Naive thymus-derived CD4-positive, alpha-beta T cell (primary cell): ENCODE results near the gene DHX9. TPM values are rescaled to one million over a fixed set of nuclear protein-coding genes. Genes with fewer than 3 reads are reported as not detected.

Experiments used
- ATAC-seq: fragments of 150-1000 bp; cut with Tn5 transposase; 2 replicates; pipeline ENCODE4 v1.10.0; 2021; ENCODE audit warnings: mild to moderate bottlenecking, moderate library complexity
- CTCF ChIA-PET: fragments of 350-600 bp; sonication (Branson Sonifier 250); formaldehyde crosslinking; loops from one replicate; lab custom pipeline; 2021; ENCODE audit warnings: antibody characterized with exemption; lab: Charles Lee
- POLR2A ChIA-PET: fragments of 350-600 bp; sonication (Branson Sonifier 250); formaldehyde crosslinking; loops from one replicate; lab custom pipeline; 2021; ENCODE audit warnings: antibody characterized with exemption, inconsistent platforms; lab: Charles Lee
- DNase-seq, 9 donors: peaks; one replicate each; pipeline versions ENCODE4 v3.0.0 to v3.0.0-alpha.2; 2020 to 2022; ENCODE audit warnings: mixed read lengths in 1 of 9
- H3K27ac ChIP-seq: one replicate; pipeline ENCODE4 v1.7.0; 2013; ENCODE audit warnings: mild to moderate bottlenecking, low read depth, low read length, moderate library complexity
- H3K27me3 ChIP-seq, 2 donors: one replicate each; pipeline ENCODE4 v1.7.0; 2013; ENCODE audit warnings: low read length in 2 of 2, mild to moderate bottlenecking in 2 of 2, moderate library complexity in 2 of 2; ENCODE audit not compliant: control insufficient read depth in 2 of 2, insufficient read depth in 2 of 2
- H3K36me3 ChIP-seq, 3 experiments: 1 replicate in 2 of 3; 2 replicates in 1 of 3; pipeline ENCODE4 v1.7.0; 2013; ENCODE audit warnings: low read length in 3 of 3, mild to moderate bottlenecking in 3 of 3, moderate library complexity in 1 of 3; ENCODE audit not compliant: insufficient read depth in 3 of 3, control insufficient read depth in 2 of 3
- H3K4me1 ChIP-seq, 2 donors: one replicate each; pipeline ENCODE4 v1.7.0; 2013; ENCODE audit warnings: low read length in 2 of 2, mild to moderate bottlenecking in 2 of 2, moderate library complexity in 1 of 2; ENCODE audit not compliant: control insufficient read depth in 2 of 2, insufficient read depth in 2 of 2
- H3K4me3 ChIP-seq: 2 replicates; pipeline ENCODE4 v1.7.0; 2013; ENCODE audit warnings: mild to moderate bottlenecking, low read length
- H3K9me3 ChIP-seq, 3 experiments: 1 replicate in 2 of 3; 2 replicates in 1 of 3; pipeline ENCODE4 v1.7.0; 2013; ENCODE audit warnings: low read length in 3 of 3; ENCODE audit not compliant: control insufficient read depth in 2 of 3
- H3K27ac Mint-ChIP-seq, 9 donors: one replicate each; pipeline ENCODE4 v1.8.0; 2020 to 2022; ENCODE audit warnings: mixed read lengths in 9 of 9, mild to moderate bottlenecking in 8 of 9, moderate library complexity in 5 of 9, inconsistent platforms in 2 of 9
- H3K27me3 Mint-ChIP-seq, 5 donors: one replicate each; pipeline ENCODE4 v1.8.0; 2021 to 2022; ENCODE audit warnings: mixed read lengths in 5 of 5, mild to moderate bottlenecking in 1 of 5
- H3K36me3 Mint-ChIP-seq, 5 donors: one replicate each; pipeline ENCODE4 v1.8.0; 2020 to 2022; ENCODE audit warnings: mixed read lengths in 5 of 5, mild to moderate bottlenecking in 3 of 5, inconsistent platforms in 1 of 5
- H3K4me1 Mint-ChIP-seq, 7 donors: one replicate each; pipeline ENCODE4 v1.8.0; 2020 to 2022; ENCODE audit warnings: mixed read lengths in 7 of 7, mild to moderate bottlenecking in 3 of 7, inconsistent platforms in 1 of 7
- H3K4me3 Mint-ChIP-seq, 10 donors: one replicate each; pipeline ENCODE4 v1.8.0; 2020 to 2022; ENCODE audit warnings: mild to moderate bottlenecking in 10 of 10, mixed read lengths in 10 of 10, moderate library complexity in 6 of 10, inconsistent platforms in 2 of 10
- H3K9me3 Mint-ChIP-seq, 11 donors: one replicate each; pipeline ENCODE4 v1.8.0; 2020 to 2022; ENCODE audit warnings: mixed read lengths in 11 of 11, mild to moderate bottlenecking in 4 of 11, inconsistent platforms in 1 of 11, moderate library complexity in 1 of 11
- intact Hi-C, 2 donors: fragments of 100-400 bp; cut with micrococcal nuclease; formaldehyde crosslinking; loops; one replicate each; pipeline ENCODE4 v1.15.1; 2023
- polyA plus RNA-seq, 2 donors: library from polyadenylated mRNA; unstranded; fragments of 300-500 nt; fragmentation: Illumina TruSeq; gene quantifications; one replicate each; pipeline ENCODE4 v1.2.3, GENCODE V29; 2021
- total RNA-seq, 6 experiments: library from RNA in 5 of 6; stranded (reverse) in 5 of 6; gene quantifications; 1 replicate in 5 of 6; 2 replicates in 1 of 6; pipeline ENCODE4 v1.2.3 and lab custom pipeline; 2021 to 2026

Gene DHX9
- total and polyA plus RNA-seq, 7 experiments from 2014 or later = 96.9 to 299 (median 213) TPM

GRCh38 chr1:182875889-182876288 lies 36.7 kb downstream of the DHX9 start:
- POLR2A ChIA-PET = interaction anchor here (0.7 kb wide), 1 partner anchor 9 kb away, joined by 3 read pairs; no protein-coding TSS in a partner anchor
- ATAC-seq (no peak), DNase-seq (no peak)
- Mint-ChIP-seq H3K36me3 (peaks cover 24 to 80% (median 55%) of the 10 kb centered on the region in 5 donors), H3K27me3 (no peaks in the 10 kb centered on the region), H3K4me3 (no peak overlapping the region), H3K9me3 (no peaks in the 10 kb centered on the region), H3K4me1 (peaks cover 3 to 23% (median 13%) of the 10 kb centered on the region in 7 donors), H3K27ac (peak overlapping the region in 2 of 9 donors; percentile 3 to 56)
- Histone ChIP-seq H3K36me3 (peaks cover 49 to 99% (median 92%) of the 10 kb centered on the region in 3 experiments), H3K9me3 (no peaks in the 10 kb centered on the region), H3K27me3 (no peaks in the 10 kb centered on the region), H3K27ac (no peak overlapping the region), H3K4me1 (no peaks in the 10 kb centered on the region), H3K4me3 (no peak overlapping the region)
- CTCF ChIA-PET = no interaction called here
- intact Hi-C loops = loop anchor here in 1 of 2 donors (2.0 to 10.0 kb wide), 3 partner anchors 13 to 669 kb away; no protein-coding TSS in a partner anchor

- H3K27me3 ChIP-seq = no peaks in the 10 kb centered on the region
- POLR2A ChIA-PET = interaction anchor here (0.6 kb wide), 1 partner anchor 23 kb away, joined by 3 read pairs; no protein-coding TSS in a partner anchor
- intact Hi-C loops = loop anchor here in 1 of 2 donors (2.0 to 10.0 kb wide), 3 partner anchors 15 to 667 kb away; no protein-coding TSS in a partner anchor
These were observed 38.2 kb downstream of the DHX9 start for GRCh38 chr1:182877331-182877730.

GRCh38 chr1:182877842-182878241 lies 38.7 kb downstream of the DHX9 start:
- H3K4me3 Mint-ChIP-seq = no peak overlapping the region
- H3K36me3 Mint-ChIP-seq = peaks cover 28 to 82% (median 63%) of the 10 kb centered on the region in 5 donors
- intact Hi-C loops = loop anchor here in 1 of 2 donors (2.0 to 10.0 kb wide), 3 partner anchors 15 to 667 kb away; no protein-coding TSS in a partner anchor
- Histone ChIP-seq H3K27ac (no peak overlapping the region), H3K36me3 (peaks cover 62 to 98% (median 81%) of the 10 kb centered on the region in 3 experiments), H3K9me3 (no peaks in the 10 kb centered on the region), H3K27me3 (no peaks in the 10 kb centered on the region), H3K4me1 (no peaks in the 10 kb centered on the region), H3K4me3 (no peak overlapping the region)
- ATAC-seq (no peak), DNase-seq (peak in 1 of 9 donors; percentile 30)
- no peaks in the 10 kb centered on the region for H3K27me3 Mint-ChIP-seq
- peak overlapping the region in 3 of 9 donors; percentile 21 to 54 (median 50) for H3K27ac Mint-ChIP-seq
- CTCF ChIA-PET = no interaction called here
- H3K9me3 Mint-ChIP-seq = no peaks in the 10 kb centered on the region
- H3K4me1 Mint-ChIP-seq = peaks cover 3 to 21% (median 6%) of the 10 kb centered on the region in 7 donors
- POLR2A ChIA-PET = interaction anchor here (0.6 kb wide), 1 partner anchor 24 kb away, joined by 3 read pairs; no protein-coding TSS in a partner anchor

More at GRCh38 chr1:182877331-182877730, 38.2 kb downstream of the DHX9 start:
- peaks cover 63 to 100% (median 83%) of the 10 kb centered on the region in 3 experiments for H3K36me3 ChIP-seq
- H3K36me3 Mint-ChIP-seq = peaks cover 27 to 81% (median 61%) of the 10 kb centered on the region in 5 donors
- ATAC-seq = no peak
- H3K27me3 Mint-ChIP-seq = no peaks in the 10 kb centered on the region
- H3K4me1 Mint-ChIP-seq = peaks cover 3 to 21% (median 6%) of the 10 kb centered on the region in 7 donors
- H3K4me3 Mint-ChIP-seq = no peak overlapping the region
- peak overlapping the region in 1 of 9 donors; percentile 21 for H3K27ac Mint-ChIP-seq
- no peaks in the 10 kb centered on the region for H3K9me3 ChIP-seq
- H3K27ac ChIP-seq = no peak overlapping the region
- H3K4me1 ChIP-seq = no peaks in the 10 kb centered on the region
- CTCF ChIA-PET = no interaction called here
- H3K9me3 Mint-ChIP-seq = no peaks in the 10 kb centered on the region
- H3K4me3 ChIP-seq = no peak overlapping the region
- no peak for DNase-seq

- no peak for ATAC-seq
- Mint-ChIP-seq H3K27ac (peak overlapping the region in 1 of 9 donors; percentile 23), H3K36me3 (peaks cover 30 to 87% (median 70%) of the 10 kb centered on the region in 5 donors), H3K4me3 (no peak overlapping the region), H3K27me3 (no peaks in the 10 kb centered on the region), H3K4me1 (peaks cover 2 to 29% (median 13%) of the 10 kb centered on the region in 7 donors), H3K9me3 (peaks cover 0 to 3% (median 0%) of the 10 kb centered on the region in 11 donors)
- Histone ChIP-seq H3K36me3 (peaks cover 36 to 81% (median 45%) of the 10 kb centered on the region in 3 experiments), H3K4me3 (no peak overlapping the region), H3K27me3 (no peaks in the 10 kb centered on the region), H3K4me1 (peaks cover 0 to 9% of the 10 kb centered on the region in 2 donors), H3K27ac (no peak overlapping the region), H3K9me3 (no peaks in the 10 kb centered on the region)
- POLR2A ChIA-PET = no interaction called here
- CTCF ChIA-PET = no interaction called here
- intact Hi-C loops = loop anchor here in 1 of 2 donors (2.0 kb wide), 1 partner anchor 32 kb away; no protein-coding TSS in a partner anchor
- no peak for DNase-seq
These were observed 45.7 kb downstream of the DHX9 start for GRCh38 chr1:182884872-182885271.

GRCh38 chr1:182885591-182885990 lies 46.4 kb downstream of the DHX9 start:
- DNase-seq (no peak), ATAC-seq (no peak)
- Histone ChIP-seq H3K36me3 (peaks cover 29 to 73% (median 38%) of the 10 kb centered on the region in 3 experiments), H3K4me1 (peaks cover 4 to 10% of the 10 kb centered on the region in 2 donors), H3K9me3 (no peaks in the 10 kb centered on the region), H3K27me3 (no peaks in the 10 kb centered on the region), H3K27ac (no peak overlapping the region), H3K4me3 (no peak overlapping the region)
- Mint-ChIP-seq H3K9me3 (peaks cover 0 to 8% (median 0%) of the 10 kb centered on the region in 11 donors), H3K4me3 (no peak overlapping the region), H3K4me1 (peaks cover 4 to 30% (median 19%) of the 10 kb centered on the region in 7 donors), H3K27me3 (no peaks in the 10 kb centered on the region), H3K27ac (peak overlapping the region in 3 of 9 donors; percentile 8 to 44 (median 43)), H3K36me3 (peaks cover 26 to 84% (median 68%) of the 10 kb centered on the region in 5 donors)
- intact Hi-C loops = loop anchor here in 1 of 2 donors (2.0 kb wide), 1 partner anchor 33 kb away; no protein-coding TSS in a partner anchor
- POLR2A ChIA-PET = no interaction called here
- CTCF ChIA-PET = no interaction called here

- H3K27me3 ChIP-seq = no peaks in the 10 kb centered on the region
- no peak for ATAC-seq
- no peaks in the 10 kb centered on the region for H3K27me3 Mint-ChIP-seq
- peaks cover 4 to 29% (median 23%) of the 10 kb centered on the region in 7 donors for H3K4me1 Mint-ChIP-seq
- CTCF ChIA-PET = no interaction called here
- intact Hi-C loops = no loop called here
- H3K36me3 ChIP-seq = peaks cover 15 to 60% (median 37%) of the 10 kb centered on the region in 3 experiments
- H3K9me3 Mint-ChIP-seq = peaks cover 0 to 8% (median 0%) of the 10 kb centered on the region in 11 donors
- H3K9me3 ChIP-seq = no peaks in the 10 kb centered on the region
- H3K27ac Mint-ChIP-seq = peak overlapping the region in 2 of 9 donors; percentile 54 to 56
- no peak overlapping the region for H3K4me3 ChIP-seq
- no peak for DNase-seq
- H3K27ac ChIP-seq = no peak overlapping the region
- peaks cover 22 to 75% (median 56%) of the 10 kb centered on the region in 5 donors for H3K36me3 Mint-ChIP-seq
- peak overlapping the region in 1 of 10 donors; percentile 23 for H3K4me3 Mint-ChIP-seq
- POLR2A ChIA-PET = no interaction called here
- peaks cover 4 to 10% of the 10 kb centered on the region in 2 donors for H3K4me1 ChIP-seq
These were observed 47.8 kb downstream of the DHX9 start for GRCh38 chr1:182886985-182887384.
